Bronchial epithelial cell (primary cell): ENCODE results near the gene OR4D9. TPM values are rescaled to one million over a fixed set of nuclear protein-coding genes. Genes with fewer than 3 reads are reported as not detected.

Source experiments
- DNase-seq: peaks from one replicate; pipeline ENCODE4 v3.0.0-alpha.2; 2010; ENCODE audit warnings: low read depth
- FAIRE-seq: peaks from 2 replicates; lab custom pipeline; 2011; peaks lifted over from hg19 to GRCh38; lab: Jason Lieb, UNC
- H3K27me3 ChIP-seq: 2 replicates; pipeline ENCODE4 v1.5.1; 2011; ENCODE audit warnings: low read length; ENCODE audit not compliant: control insufficient read depth, insufficient read depth
- H3K36me3 ChIP-seq: 2 replicates; pipeline ENCODE4 v1.5.1; 2011; ENCODE audit warnings: low read length; ENCODE audit not compliant: control insufficient read depth, insufficient read depth
- H3K4me3 ChIP-seq: 2 replicates; pipeline ENCODE4 v1.5.1; 2011; ENCODE audit warnings: mild to moderate bottlenecking, low read depth, low read length, control low read depth
- CTCF ChIP-seq: IDR thresholded peaks from 2 replicates; pipeline ENCODE4 v1.5.1; 2011; ENCODE audit warnings: mild to moderate bottlenecking, moderate library complexity, low read length, control low read depth, inconsistent platforms; ENCODE audit not compliant: insufficient read depth, severe bottlenecking
- total RNA-seq: library from RNA; depleted of rRNA; stranded (reverse); fragments of >200 nt; gene quantifications from 2 replicates; pipeline ENCODE4 v1.2.1, GENCODE V29; 2014

OR4D9 gene
- total RNA-seq = not detected in 2 replicates

GRCh38 chr11:59510941-59511589, at the start of gene OR4D9:
Gene OR4D9 (plus strand): TSS chr11:59511539. CDS start chr11:59514913, 3,374 bp downstream.
- TF ChIP-seq CTCF = no peak
- Histone ChIP-seq H3K4me3 (no peak within 1 kb of the TSS), H3K36me3 (no peaks in the 10 kb centered on the region), H3K27me3 (no peaks in the 10 kb centered on the region)
- FAIRE-seq = no peak
- DNase-seq = no peak

- no peak for TF ChIP-seq CTCF
- no peak for FAIRE-seq
These were observed 48.1 kb upstream of the OR4D9 start for GRCh38 chr11:59463190-59463641.

DNA sequence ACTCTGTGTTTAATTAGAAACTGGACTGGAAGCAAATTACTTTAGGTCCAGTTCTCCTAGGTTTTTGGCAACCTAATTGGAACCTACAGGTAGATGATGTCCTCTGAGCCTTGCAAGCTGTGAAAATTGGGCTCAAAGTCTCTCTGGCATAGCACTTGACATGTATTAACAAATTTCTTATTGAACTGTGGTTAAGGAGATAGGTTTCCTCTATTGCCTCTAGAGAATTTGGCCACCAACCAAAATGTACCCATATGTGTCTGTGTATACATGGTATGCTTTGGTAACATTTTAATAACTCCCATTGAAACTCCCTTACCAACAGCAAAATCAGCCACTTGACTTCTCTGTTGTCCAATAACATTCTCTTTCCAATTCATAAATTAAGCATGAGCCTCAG, 38.3 kb upstream of the OR4D9 start, which contains the start of gene OR4D10:
TSS of gene OR4D10 (plus strand) at position 301 of the 400 bp plus-strand sequence. CDS start 4,115 bp downstream, outside the sequence.
- FAIRE-seq = no peak
- no peak within 1 kb of the TSS for H3K4me3 ChIP-seq
- no peaks in the 10 kb centered on the region for H3K27me3 ChIP-seq
- H3K36me3 ChIP-seq = no peaks in the 10 kb centered on the region
- DNase-seq = no peak
- TF ChIP-seq CTCF = no peak

More at GRCh38 chr11:59463190-59463641, 48.1 kb upstream of the OR4D9 start:
- H3K27me3 ChIP-seq = no peaks in the 10 kb centered on the region
- H3K36me3 ChIP-seq = no peaks in the 10 kb centered on the region
- no peak for DNase-seq
- H3K4me3 ChIP-seq = no peak overlapping the region

GRCh38 chr11:59475176-59475575, 36.2 kb upstream of the OR4D9 start:
- no peak overlapping the region for H3K4me3 ChIP-seq
- H3K36me3 ChIP-seq = no peaks in the 10 kb centered on the region
- no peak for TF ChIP-seq CTCF
- FAIRE-seq (no peak), DNase-seq (no peak)
- H3K27me3 ChIP-seq = no peaks in the 10 kb centered on the region

- no peak for TF ChIP-seq CTCF
- Histone ChIP-seq H3K4me3 (no peak overlapping the region), H3K27me3 (no peaks in the 10 kb centered on the region), H3K36me3 (no peaks in the 10 kb centered on the region)
- FAIRE-seq (no peak), DNase-seq (no peak)
These were observed 31.4 kb upstream of the OR4D9 start for GRCh38 chr11:59479906-59480305.
